Measurements from ENCODE around the gene CYGB.

Gene CYGB

DNA sequence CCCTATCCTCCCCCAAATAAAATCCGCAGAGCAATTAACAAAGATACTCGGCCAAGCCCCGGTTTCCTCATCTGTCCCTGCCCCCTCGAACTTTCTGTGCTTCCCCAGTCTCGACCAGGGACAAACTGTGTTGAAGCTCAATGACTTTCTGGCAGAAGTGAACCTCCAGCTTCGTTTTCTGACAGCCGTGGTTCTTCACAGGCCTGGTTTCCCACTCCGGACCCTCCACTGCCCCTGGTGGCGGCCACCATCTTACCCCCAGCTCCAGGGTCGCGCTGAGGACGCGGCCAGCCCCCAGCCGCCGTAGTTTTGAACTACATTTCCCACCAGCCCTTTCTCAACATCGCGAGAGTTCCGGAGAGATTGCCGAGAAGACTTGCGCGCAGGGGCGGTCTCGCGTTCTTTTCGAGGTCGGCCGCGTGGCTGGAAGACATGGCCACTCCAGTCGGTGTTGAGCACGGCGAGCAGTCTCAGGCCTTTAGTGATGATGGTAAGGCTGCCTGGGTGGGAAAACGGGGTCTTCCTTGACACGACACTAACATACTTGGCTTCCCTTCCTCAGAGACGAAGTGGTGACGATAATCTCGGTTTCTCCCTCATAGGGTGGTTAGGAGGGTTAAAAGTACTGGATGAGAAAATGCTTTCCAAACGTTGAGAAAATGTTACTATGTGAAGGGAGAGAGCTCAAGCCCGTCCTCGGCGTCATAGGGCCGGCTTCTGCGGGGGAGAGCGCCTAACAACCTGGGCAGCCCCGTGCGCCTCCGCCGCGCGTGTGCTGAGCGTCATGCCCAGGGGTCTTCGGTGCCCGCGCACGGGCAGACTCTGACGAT lies 20.1 kb upstream of the CYGB start:
- peak overlapping the region; percentile 99 for H3K4me3 ChIP-seq (replicated peaks; ENCODE audit: low read depth, low read length)
- TF ChIP-seq, protein P1, sequence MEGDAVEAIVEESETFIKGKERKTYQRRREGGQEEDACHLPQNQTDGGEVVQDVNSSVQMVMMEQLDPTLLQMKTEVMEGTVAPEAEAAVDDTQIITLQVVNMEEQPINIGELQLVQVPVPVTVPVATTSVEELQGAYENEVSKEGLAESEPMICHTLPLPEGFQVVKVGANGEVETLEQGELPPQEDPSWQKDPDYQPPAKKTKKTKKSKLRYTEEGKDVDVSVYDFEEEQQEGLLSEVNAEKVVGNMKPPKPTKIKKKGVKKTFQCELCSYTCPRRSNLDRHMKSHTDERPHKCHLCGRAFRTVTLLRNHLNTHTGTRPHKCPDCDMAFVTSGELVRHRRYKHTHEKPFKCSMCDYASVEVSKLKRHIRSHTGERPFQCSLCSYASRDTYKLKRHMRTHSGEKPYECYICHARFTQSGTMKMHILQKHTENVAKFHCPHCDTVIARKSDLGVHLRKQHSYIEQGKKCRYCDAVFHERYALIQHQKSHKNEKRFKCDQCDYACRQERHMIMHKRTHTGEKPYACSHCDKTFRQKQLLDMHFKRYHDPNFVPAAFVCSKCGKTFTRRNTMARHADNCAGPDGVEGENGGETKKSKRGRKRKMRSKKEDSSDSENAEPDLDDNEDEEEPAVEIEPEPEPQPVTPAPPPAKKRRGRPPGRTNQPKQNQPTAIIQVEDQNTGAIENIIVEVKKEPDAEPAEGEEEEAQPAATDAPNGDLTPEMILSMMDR (IDR thresholded peaks at IDR 0.05; ENCODE audit: low read length, missing control alignments) = peak; percentile 57
- peak; percentile 98 for DNase-seq (ENCODE audit: low read depth)

DNA sequence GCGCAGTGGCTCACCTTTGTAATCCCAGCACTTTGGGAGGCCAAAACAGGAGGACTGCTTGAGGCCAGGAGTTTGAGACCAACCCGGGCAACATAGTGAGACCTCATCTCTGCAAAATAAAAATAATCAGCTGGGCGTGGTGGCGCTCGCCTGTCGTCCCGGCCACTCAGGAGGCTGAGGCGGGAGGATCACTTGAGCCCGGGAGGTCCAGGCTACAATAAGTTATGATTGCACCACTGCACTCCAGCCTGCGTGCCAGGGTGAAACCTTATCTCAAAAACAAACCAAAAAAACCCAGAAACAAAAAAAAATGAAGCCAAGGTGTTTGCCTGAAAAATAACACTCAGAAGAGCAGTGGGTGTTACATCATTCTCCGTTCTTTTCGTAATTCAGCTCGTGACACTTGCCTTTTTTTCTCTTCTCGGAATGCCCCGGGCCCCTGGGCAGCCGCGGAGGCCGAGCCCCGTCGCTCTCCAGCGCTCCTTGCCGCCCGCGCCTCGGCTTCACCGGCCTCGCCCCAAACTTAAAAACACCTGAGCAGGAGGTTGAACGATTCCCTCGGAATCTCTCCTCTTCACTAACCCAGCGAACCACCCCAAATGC lies 19.4 kb upstream of the CYGB start:
- TF ChIP-seq, protein P1 (IDR thresholded peaks at IDR 0.05; ENCODE audit: low read length, missing control alignments) = no peak
- peak; percentile 84 for DNase-seq (ENCODE audit: low read depth)

DNA sequence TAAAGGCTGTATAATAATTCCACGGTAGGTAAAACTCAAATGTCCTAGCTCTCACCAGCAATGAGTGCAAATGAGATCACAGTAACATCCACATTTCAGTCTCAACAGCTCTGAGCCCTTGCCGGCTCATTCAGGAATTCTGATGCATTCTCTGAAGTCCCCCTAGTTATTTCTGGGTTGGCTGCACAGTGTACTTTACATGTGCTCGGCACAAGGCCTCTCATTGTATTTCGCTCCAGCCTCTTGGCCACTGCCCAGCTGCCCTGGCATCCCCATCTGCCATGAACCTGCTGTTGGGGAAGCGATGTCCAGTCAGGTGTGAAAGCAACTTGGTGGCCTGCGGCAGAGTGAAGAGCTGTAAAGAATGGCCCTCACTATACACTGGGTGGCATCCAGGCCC lies 16.6 kb upstream of the CYGB start:
- TF ChIP-seq, protein P1 (IDR thresholded peaks at IDR 0.05; ENCODE audit: low read length, missing control alignments) = no peak
- no peak overlapping the region for H3K4me3 ChIP-seq (replicated peaks; ENCODE audit: low read depth, low read length)
- no peak for DNase-seq (ENCODE audit: low read depth)

More for the DNA sequence above, 19.4 kb upstream of the CYGB start:
- H3K4me3 ChIP-seq (replicated peaks; ENCODE audit: low read depth, low read length) = peak overlapping the region; percentile 99

DNA sequence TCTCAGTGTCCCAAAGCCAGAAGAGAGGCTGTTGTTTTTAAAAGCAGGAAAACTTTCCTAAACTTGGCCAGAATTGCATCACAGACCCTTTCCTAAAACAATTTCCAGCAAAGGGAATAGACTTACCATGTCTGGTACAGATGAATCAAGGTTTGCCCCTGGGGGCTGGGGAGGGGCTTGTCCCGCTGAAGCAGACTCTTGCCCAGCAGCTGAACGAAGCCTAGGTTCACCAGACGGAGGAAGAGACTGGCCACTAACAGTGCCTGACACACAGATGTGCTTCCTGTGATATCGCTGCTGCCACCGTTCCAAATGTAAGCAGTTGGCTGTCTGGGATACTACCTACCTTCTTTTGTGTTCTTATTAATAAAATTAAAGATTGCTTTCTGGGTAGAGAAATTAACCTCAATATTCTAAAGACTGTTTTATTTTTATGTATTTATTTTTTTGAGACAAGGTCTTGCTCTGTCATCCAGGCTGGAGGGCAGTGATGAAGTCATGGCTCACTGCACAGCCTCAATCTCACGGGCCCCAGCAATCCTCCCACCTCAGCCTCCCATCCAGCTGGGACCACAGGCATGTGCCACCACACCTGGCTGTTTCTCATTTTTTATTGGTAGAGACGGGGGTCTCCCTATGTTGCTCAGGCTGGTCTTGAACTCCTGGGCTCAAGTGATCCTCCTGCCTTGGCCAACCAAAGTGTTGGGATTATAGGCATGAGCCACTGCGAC lies 15.8 kb upstream of the CYGB start:
- TF ChIP-seq, protein P1 (IDR thresholded peaks at IDR 0.05; ENCODE audit: low read length, missing control alignments) = no peak
- DNase-seq (ENCODE audit: low read depth) = no peak
- no peak overlapping the region for H3K4me3 ChIP-seq (replicated peaks; ENCODE audit: low read depth, low read length)

DNA sequence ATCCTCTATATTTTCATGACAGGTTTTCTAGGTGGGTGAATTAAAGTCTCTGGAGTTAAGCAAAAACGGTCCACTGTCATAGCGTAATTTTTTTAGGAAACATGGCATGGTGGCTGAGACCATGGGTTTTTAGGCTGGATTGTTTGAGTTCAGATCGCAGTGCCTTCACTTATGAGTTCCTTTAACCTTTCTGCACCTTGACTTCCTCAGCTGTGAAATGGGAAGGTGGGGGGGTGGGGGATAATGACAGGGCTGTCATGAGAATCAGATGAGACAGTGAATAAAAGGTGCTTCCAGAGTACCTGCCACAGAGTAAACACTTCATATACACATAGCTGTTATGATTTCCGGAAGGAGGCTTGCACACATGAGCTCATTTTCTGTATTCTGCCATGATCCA lies 14.2 kb upstream of the CYGB start:
- TF ChIP-seq, protein P1 (IDR thresholded peaks at IDR 0.05; ENCODE audit: low read length, missing control alignments) = no peak
- H3K4me3 ChIP-seq (replicated peaks; ENCODE audit: low read depth, low read length) = no peak overlapping the region
- no peak for DNase-seq (ENCODE audit: low read depth)

DNA sequence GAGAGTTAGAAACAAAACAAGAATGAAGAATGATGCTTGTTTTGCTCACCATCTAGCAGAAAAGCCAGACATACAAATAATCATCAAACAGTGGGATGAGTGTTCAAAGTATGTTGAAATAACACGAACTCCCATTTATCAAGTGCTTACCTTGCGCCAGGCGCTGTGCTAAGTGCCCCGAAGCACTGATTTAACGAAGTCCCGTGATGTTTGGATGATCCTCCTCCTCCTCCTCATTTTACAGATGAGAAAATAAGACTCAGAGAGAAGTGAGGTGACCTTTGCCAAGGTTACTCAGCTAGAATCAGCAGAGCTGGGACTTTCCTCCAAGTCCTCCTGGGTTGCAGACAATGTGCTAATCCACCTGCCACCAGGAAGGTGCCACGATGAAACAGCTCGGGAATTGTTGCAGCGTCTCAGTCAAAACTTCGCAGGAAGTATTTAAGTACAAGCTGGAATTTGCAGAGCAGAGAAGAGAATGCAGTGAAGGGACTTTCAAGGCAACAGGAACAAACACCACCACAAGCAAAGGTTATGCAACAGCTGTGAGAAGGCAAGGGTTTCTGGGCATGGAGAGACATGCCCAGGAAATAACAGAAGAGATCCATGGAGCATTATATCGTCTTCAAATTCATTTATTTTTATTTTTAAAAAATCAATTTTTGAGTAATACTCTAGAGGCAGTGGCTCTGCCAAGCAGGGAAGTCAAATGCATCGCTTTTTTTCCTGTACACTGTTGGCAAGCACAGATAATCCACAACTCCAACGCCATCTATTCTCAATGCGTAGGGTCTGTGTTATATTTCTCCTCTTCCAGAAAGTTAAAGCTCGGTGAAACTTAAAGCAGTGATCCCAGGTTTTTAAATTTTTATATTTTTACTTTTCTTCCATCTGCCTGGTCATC lies 13.5 kb upstream of the CYGB start:
- TF ChIP-seq, protein P1 (IDR thresholded peaks at IDR 0.05; ENCODE audit: low read length, missing control alignments) = no peak

More for the DNA sequence above, 13.5 kb upstream of the CYGB start:
- H3K4me3 ChIP-seq (replicated peaks; ENCODE audit: low read depth, low read length) = no peak overlapping the region
- peak; percentile 84 for DNase-seq (ENCODE audit: low read depth)
